Ishikawa (cell line): ENCODE data around the gene EFHC2.

Experiments used
- CREB1 ChIP-seq: IDR thresholded peaks from 2 replicates; pipeline ENCODE4 v1.6.1; 2012; ENCODE audit warnings: low read depth
- EGR1 ChIP-seq: IDR thresholded peaks from 2 replicates; pipeline ENCODE4 v1.6.1; 2012
- EP300 ChIP-seq: IDR thresholded peaks from 2 replicates; pipeline ENCODE4 v1.6.1; 2012; ENCODE audit warnings: borderline replicate concordance
- FOXM1 ChIP-seq: IDR thresholded peaks from 2 replicates; pipeline ENCODE4 v1.6.1; 2012; ENCODE audit warnings: low read depth, borderline replicate concordance
- MAX ChIP-seq: IDR thresholded peaks from 2 replicates; pipeline ENCODE4 v1.6.1; 2012
- NFIC ChIP-seq: IDR thresholded peaks from 2 replicates; pipeline ENCODE4 v1.6.1; 2012
- RAD21 ChIP-seq: IDR thresholded peaks from 2 replicates; pipeline ENCODE4 v1.6.1; 2012; ENCODE audit warnings: low read depth
- REST ChIP-seq: IDR thresholded peaks from 2 replicates; pipeline ENCODE4 v1.6.1; 2012; ENCODE audit warnings: low read depth, mild to moderate bottlenecking
- TAF1 ChIP-seq: IDR thresholded peaks from 2 replicates; pipeline ENCODE4 v1.6.1; 2012; ENCODE audit warnings: low read depth, mild to moderate bottlenecking
- TCF12 ChIP-seq: IDR thresholded peaks from 2 replicates; pipeline ENCODE4 v1.6.1; 2012; ENCODE audit warnings: low read depth
- TEAD4 ChIP-seq: IDR thresholded peaks from 2 replicates; pipeline ENCODE4 v1.6.1; 2012
- USF1 ChIP-seq: IDR thresholded peaks from 2 replicates; pipeline ENCODE4 v1.6.1; 2012
- YY1 ChIP-seq: IDR thresholded peaks from 2 replicates; pipeline ENCODE4 v1.6.1; 2012; ENCODE audit warnings: low read depth
- ZBTB7A ChIP-seq: IDR thresholded peaks from 2 replicates; pipeline ENCODE4 v1.6.1; 2012; ENCODE audit warnings: low read depth

The EFHC2 gene

DNA sequence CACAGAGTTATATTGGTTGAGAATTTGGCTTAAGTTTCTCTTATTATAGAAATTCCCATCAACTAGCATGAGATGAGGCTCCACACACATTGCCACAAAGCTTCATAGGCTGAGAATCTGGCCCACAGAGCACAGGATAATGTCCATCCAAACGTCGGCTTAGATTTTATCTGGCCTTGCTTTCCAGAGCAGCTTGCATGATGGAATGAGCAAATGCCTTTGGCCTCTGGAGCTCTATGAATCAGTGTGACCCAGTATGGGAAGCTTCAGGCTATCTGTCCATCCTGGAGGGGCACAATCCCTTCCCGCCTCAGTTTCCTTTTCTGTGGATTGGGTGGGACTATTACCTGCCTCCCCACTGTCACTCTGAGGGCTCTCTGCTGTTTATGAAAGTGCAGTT, 238.8 kb downstream of the EFHC2 start:
- no peak for TF ChIP-seq FOXM1
- TF ChIP-seq EP300, result no peak
- TF ChIP-seq ZBTB7A, result no peak
- no peak for TF ChIP-seq MAX
- no peak for TF ChIP-seq CREB1
- no peak for TF ChIP-seq TEAD4
- TF ChIP-seq REST, result no peak
- TF ChIP-seq YY1, result no peak
- no peak for TF ChIP-seq USF1

DNA sequence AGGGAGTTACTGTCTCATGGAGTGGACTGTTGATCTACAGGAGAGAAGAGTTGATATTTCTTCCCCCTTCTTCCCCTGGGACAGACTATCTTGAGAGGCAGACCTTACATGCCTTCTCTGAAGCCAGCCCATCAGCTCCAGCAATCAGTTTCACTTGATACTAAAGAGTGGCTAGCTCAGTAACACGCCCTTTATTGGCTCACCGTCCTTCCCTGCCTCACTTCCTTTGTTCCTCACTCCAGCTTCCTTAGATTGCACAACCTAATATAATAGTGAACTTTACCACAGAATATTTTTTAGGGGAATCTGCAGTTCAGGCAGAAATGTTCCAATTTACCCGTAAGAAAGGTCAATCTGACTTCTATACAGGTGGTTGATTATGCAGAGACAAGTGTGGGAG, 242.2 kb downstream of the EFHC2 start:
- TF ChIP-seq TAF1 (no peak), EGR1 (no peak), TCF12 (no peak), ZBTB7A (no peak), TEAD4 (no peak), USF1 (no peak), RAD21 (no peak)

- TF ChIP-seq CREB1, result no peak
- no peak for TF ChIP-seq YY1
- TF ChIP-seq ZBTB7A, result no peak
- no peak for TF ChIP-seq NFIC
- TF ChIP-seq EP300, result no peak
- no peak for TF ChIP-seq MAX
- TF ChIP-seq RAD21, result no peak
- no peak for TF ChIP-seq FOXM1
Observed at GRCh38 chrX:44099366-44099765, 244.1 kb downstream of the EFHC2 start.
